Neural crest cell (in vitro differentiated cells): ENCODE data around the gene SAYSD1. TPM values are rescaled to one million over a fixed set of nuclear protein-coding genes. Genes with fewer than 3 reads are reported as not detected.
A peak's percentile ranks its signal among the peaks of the same experiment; 100 is the strongest.

ENCODE experiments used
- DNase-seq: peaks from one replicate; pipeline ENCODE4 v3.0.0; 2021; ENCODE audit warnings: low read depth, mixed read lengths, low spot score
- H3K27ac Mint-ChIP-seq: one replicate; pipeline ENCODE4 v1.8.0; 2021; ENCODE audit warnings: mild to moderate bottlenecking, mixed read lengths; ENCODE audit not compliant: unreplicated experiment
- H3K27me3 Mint-ChIP-seq: 2 replicates; pipeline ENCODE4 v1.8.0; 2021; ENCODE audit warnings: low read depth, mild to moderate bottlenecking, mixed read lengths
- H3K36me3 Mint-ChIP-seq: 2 replicates; pipeline ENCODE4 v1.8.0; 2021; ENCODE audit warnings: low read depth, mild to moderate bottlenecking, mixed read lengths
- H3K4me1 Mint-ChIP-seq: 2 replicates; pipeline ENCODE4 v1.8.0; 2021; ENCODE audit warnings: mixed read lengths
- H3K4me3 Mint-ChIP-seq: one replicate; pipeline ENCODE4 v1.8.0; 2021; ENCODE audit warnings: mild to moderate bottlenecking, mixed read lengths
- H3K9me3 Mint-ChIP-seq: 2 replicates; pipeline ENCODE4 v1.8.0; 2021; ENCODE audit warnings: mixed read lengths
- CTCF ChIP-seq: fragments of 200-600 bp; sonication (generic); conservative IDR thresholded peaks from 2 replicates; pipeline ENCODE4 v1.5.0; 2021; ENCODE audit warnings: antibody characterized with exemption, mild to moderate bottlenecking
- total RNA-seq: library from RNA; stranded (reverse); gene quantifications from 2 replicates; pipeline ENCODE4 v1.2.1, GENCODE V29; 2021

Gene SAYSD1
- total RNA-seq, 1 donor from 2014 or later, result 13.4 TPM

GRCh38 chr6:39068391-39068790 is 46.6 kb downstream of the SAYSD1 start:
- Mint-ChIP-seq H3K4me3 (no peak overlapping the region), H3K9me3 (peaks cover 5% of the 10 kb centered on the region), H3K27me3 (peaks cover 14% of the 10 kb centered on the region), H3K4me1 (no peaks in the 10 kb centered on the region), H3K27ac (no peak overlapping the region), H3K36me3 (no peaks in the 10 kb centered on the region)
- no peak for TF ChIP-seq CTCF
- no peak for DNase-seq

- H3K36me3 Mint-ChIP-seq, result no peaks in the 10 kb centered on the region
- no peak overlapping the region for H3K4me3 Mint-ChIP-seq
- no peak overlapping the region for H3K27ac Mint-ChIP-seq
- peaks cover 2% of the 10 kb centered on the region for H3K9me3 Mint-ChIP-seq
- H3K4me1 Mint-ChIP-seq, result no peaks in the 10 kb centered on the region
- H3K27me3 Mint-ChIP-seq, result peaks cover 10% of the 10 kb centered on the region
- no peak for TF ChIP-seq CTCF
- DNase-seq, result no peak
Observed at GRCh38 chr6:39065561-39065960, 49.4 kb downstream of the SAYSD1 start.

- Mint-ChIP-seq H3K27ac (no peak overlapping the region), H3K4me3 (no peak overlapping the region), H3K4me1 (no peaks in the 10 kb centered on the region), H3K36me3 (no peaks in the 10 kb centered on the region), H3K9me3 (no peaks in the 10 kb centered on the region), H3K27me3 (peaks cover 9% of the 10 kb centered on the region)
- no peak for DNase-seq
- no peak for TF ChIP-seq CTCF
Observed at GRCh38 chr6:39063526-39063925, 51.5 kb downstream of the SAYSD1 start.

DNA sequence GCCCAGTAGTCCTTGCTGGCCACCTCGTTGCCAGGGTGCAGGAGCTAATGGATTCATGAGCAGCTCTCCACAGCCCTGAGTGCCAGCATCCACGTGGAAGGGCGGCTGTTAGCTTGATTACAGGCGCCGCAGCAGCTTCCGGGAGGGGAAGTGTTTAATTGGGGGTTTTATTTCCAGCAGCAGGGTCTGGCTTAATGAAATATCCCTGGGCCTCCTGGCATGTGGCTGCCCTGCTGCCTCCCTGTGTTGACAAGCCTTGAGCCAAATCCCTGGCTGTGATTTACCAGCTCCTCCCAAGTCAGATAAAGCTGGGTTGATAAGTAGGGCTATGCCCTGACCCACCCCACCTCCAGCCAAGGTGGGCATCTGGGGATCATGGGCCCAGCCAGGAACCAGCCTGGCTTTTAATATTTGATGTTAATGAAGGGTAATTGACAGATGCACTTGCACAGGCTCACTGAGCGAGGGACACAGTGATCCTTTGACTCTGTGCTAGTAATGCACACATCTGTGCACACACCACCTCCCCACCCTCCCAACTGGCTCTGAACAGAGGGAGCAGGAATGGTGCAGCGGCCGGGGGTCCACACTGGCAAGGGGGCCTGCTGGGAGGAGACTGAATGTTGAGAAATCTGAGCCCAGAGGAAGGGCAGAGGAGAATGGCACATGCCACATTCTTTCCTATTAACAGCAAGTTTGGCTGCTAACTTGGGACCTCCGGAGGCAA is 52.8 kb downstream of the SAYSD1 start:
- no peak overlapping the region for H3K4me3 Mint-ChIP-seq
- H3K27ac Mint-ChIP-seq, result peak overlapping the region; percentile 63
- H3K9me3 Mint-ChIP-seq, result no peaks in the 10 kb centered on the region
- H3K27me3 Mint-ChIP-seq, result peaks cover 9% of the 10 kb centered on the region
- no peak for TF ChIP-seq CTCF
- no peaks in the 10 kb centered on the region for H3K36me3 Mint-ChIP-seq
- no peak for DNase-seq
- no peaks in the 10 kb centered on the region for H3K4me1 Mint-ChIP-seq

- Mint-ChIP-seq H3K36me3 (no peaks in the 10 kb centered on the region), H3K27me3 (peaks cover 9% of the 10 kb centered on the region), H3K4me3 (no peak overlapping the region), H3K9me3 (no peaks in the 10 kb centered on the region), H3K27ac (no peak overlapping the region), H3K4me1 (no peaks in the 10 kb centered on the region)
- DNase-seq, result no peak
- TF ChIP-seq CTCF, result no peak
Observed at GRCh38 chr6:39061588-39061987, 53.4 kb downstream of the SAYSD1 start.
